Activated naive CD4-positive, alpha-beta T cell treated with anti-CD3 and anti-CD28 coated beads, Interleukin-2, amount 50 U/mL, for 24 hours (primary cell): ENCODE data around the gene B3GALT5.
"Not testable (repeated sequence)": the region's sequence is repeated elsewhere in the genome, so short reads cannot be mapped to it uniquely, and the experiment has no call there.

ENCODE experiments used
- H3K27ac Mint-ChIP-seq: one replicate; pipeline ENCODE4 v1.8.0; 2021; ENCODE audit warnings: mild to moderate bottlenecking, mixed read lengths
- H3K27me3 Mint-ChIP-seq: one replicate; pipeline ENCODE4 v1.8.0; 2021; ENCODE audit warnings: mixed read lengths
- H3K36me3 Mint-ChIP-seq: one replicate; pipeline ENCODE4 v1.8.0; 2021; ENCODE audit warnings: mixed read lengths
- H3K4me1 Mint-ChIP-seq: one replicate; pipeline ENCODE4 v1.8.0; 2021; ENCODE audit warnings: mixed read lengths
- H3K4me3 Mint-ChIP-seq: one replicate; pipeline ENCODE4 v1.8.0; 2021; ENCODE audit warnings: mild to moderate bottlenecking, mixed read lengths
- H3K9me3 Mint-ChIP-seq: one replicate; pipeline ENCODE4 v1.8.0; 2021; ENCODE audit warnings: mixed read lengths

B3GALT5 gene

GRCh38 chr21:39612233-39613040, at the start of gene B3GALT5:
Gene B3GALT5 (plus strand): TSS chr21:39612940. CDS start chr21:39660560, 47,620 bp downstream.
- Mint-ChIP-seq H3K27ac (no peak within 1 kb of the TSS), H3K36me3 (no peaks in the 10 kb centered on the region), H3K4me1 (peaks cover 3% of the 10 kb centered on the region), H3K9me3 (no peaks in the 10 kb centered on the region), H3K4me3 (no peak within 1 kb of the TSS), H3K27me3 (peaks cover 26% of the 10 kb centered on the region)

- Mint-ChIP-seq H3K9me3 (no peaks in the 10 kb centered on the region), H3K4me1 (no peaks in the 10 kb centered on the region), H3K4me3 (no peak overlapping the region), H3K27ac (no peak overlapping the region), H3K36me3 (no peaks in the 10 kb centered on the region), H3K27me3 (peaks cover 3% of the 10 kb centered on the region)
These were observed 48.5 kb upstream of the B3GALT5 start for GRCh38 chr21:39564200-39564599.

GRCh38 chr21:39567180-39567972, 45.4 kb upstream of the B3GALT5 start:
- H3K36me3 Mint-ChIP-seq: no peaks in the 10 kb centered on the region
- no peak overlapping the region for H3K27ac Mint-ChIP-seq
- H3K9me3 Mint-ChIP-seq: no peaks in the 10 kb centered on the region
- no peaks in the 10 kb centered on the region for H3K4me1 Mint-ChIP-seq
- H3K4me3 Mint-ChIP-seq: no peak overlapping the region
- peaks cover 6% of the 10 kb centered on the region for H3K27me3 Mint-ChIP-seq

- H3K36me3 Mint-ChIP-seq: no peaks in the 10 kb centered on the region
- no peak overlapping the region for H3K27ac Mint-ChIP-seq
- H3K4me1 Mint-ChIP-seq: no peaks in the 10 kb centered on the region
- H3K4me3 Mint-ChIP-seq: no peak overlapping the region
- peaks cover 7% of the 10 kb centered on the region for H3K27me3 Mint-ChIP-seq
- no peaks in the 10 kb centered on the region for H3K9me3 Mint-ChIP-seq
These were observed 44.4 kb upstream of the B3GALT5 start for GRCh38 chr21:39568361-39568760.

- no peaks in the 10 kb centered on the region for H3K9me3 Mint-ChIP-seq
- H3K4me3 Mint-ChIP-seq: no peak overlapping the region
- no peaks in the 10 kb centered on the region for H3K4me1 Mint-ChIP-seq
- no peak overlapping the region for H3K27ac Mint-ChIP-seq
- peaks cover 10% of the 10 kb centered on the region for H3K27me3 Mint-ChIP-seq
- no peaks in the 10 kb centered on the region for H3K36me3 Mint-ChIP-seq
These were observed 37.0 kb upstream of the B3GALT5 start for GRCh38 chr21:39575775-39576174.

- Mint-ChIP-seq H3K27ac (no peak overlapping the region), H3K4me3 (no peak overlapping the region), H3K4me1 (no peaks in the 10 kb centered on the region), H3K36me3 (no peaks in the 10 kb centered on the region), H3K27me3 (peaks cover 9% of the 10 kb centered on the region), H3K9me3 (no peaks in the 10 kb centered on the region)
These were observed 36.1 kb upstream of the B3GALT5 start for GRCh38 chr21:39576518-39577128.

GRCh38 chr21:39579734-39580332, 32.9 kb upstream of the B3GALT5 start:
- H3K4me1 Mint-ChIP-seq: no peaks in the 10 kb centered on the region
- H3K36me3 Mint-ChIP-seq: no peaks in the 10 kb centered on the region
- H3K4me3 Mint-ChIP-seq: no peak overlapping the region
- H3K27me3 Mint-ChIP-seq: no peaks in the 10 kb centered on the region
- no peaks in the 10 kb centered on the region for H3K9me3 Mint-ChIP-seq
- no peak overlapping the region for H3K27ac Mint-ChIP-seq

GRCh38 chr21:39580744-39581143, 32.0 kb upstream of the B3GALT5 start:
- Mint-ChIP-seq H3K27ac (no peak overlapping the region), H3K4me3 (no peak overlapping the region), H3K27me3 (peaks cover 4% of the 10 kb centered on the region), H3K9me3 (peaks cover 5% of the 10 kb centered on the region), H3K4me1 (no peaks in the 10 kb centered on the region), H3K36me3 (no peaks in the 10 kb centered on the region)

GRCh38 chr21:39581414-39581813, 31.3 kb upstream of the B3GALT5 start:
- no peak overlapping the region for H3K27ac Mint-ChIP-seq
- no peaks in the 10 kb centered on the region for H3K4me1 Mint-ChIP-seq
- H3K4me3 Mint-ChIP-seq: no peak overlapping the region
- H3K27me3 Mint-ChIP-seq: peaks cover 4% of the 10 kb centered on the region
- H3K9me3 Mint-ChIP-seq: peaks cover 9% of the 10 kb centered on the region
- no peaks in the 10 kb centered on the region for H3K36me3 Mint-ChIP-seq

- Mint-ChIP-seq H3K27me3 (peaks cover 4% of the 10 kb centered on the region), H3K9me3 (peaks cover 9% of the 10 kb centered on the region), H3K4me3 (no peak overlapping the region), H3K4me1 (no peaks in the 10 kb centered on the region), H3K27ac (no peak overlapping the region), H3K36me3 (no peaks in the 10 kb centered on the region)
These were observed 30.0 kb upstream of the B3GALT5 start for GRCh38 chr21:39582749-39583148.

GRCh38 chr21:39583586-39583985, 29.2 kb upstream of the B3GALT5 start:
- H3K4me3 Mint-ChIP-seq, H3K27me3 Mint-ChIP-seq, H3K4me1 Mint-ChIP-seq: not testable (repeated sequence)

GRCh38 chr21:39587376-39587775, 25.4 kb upstream of the B3GALT5 start:
- H3K36me3 Mint-ChIP-seq: peaks cover 3% of the 10 kb centered on the region
- H3K4me3 Mint-ChIP-seq: no peak overlapping the region
- H3K9me3 Mint-ChIP-seq: peaks cover 15% of the 10 kb centered on the region
- H3K4me1 Mint-ChIP-seq: no peaks in the 10 kb centered on the region
- peaks cover 6% of the 10 kb centered on the region for H3K27me3 Mint-ChIP-seq
- H3K27ac Mint-ChIP-seq: no peak overlapping the region

More at GRCh38 chr21:39583586-39583985, 29.2 kb upstream of the B3GALT5 start:
- not testable (repeated sequence) for H3K36me3 Mint-ChIP-seq, H3K27ac Mint-ChIP-seq
- peaks cover 11% of the 10 kb centered on the region for H3K9me3 Mint-ChIP-seq

- no peaks in the 10 kb centered on the region for H3K4me1 Mint-ChIP-seq
- H3K27me3 Mint-ChIP-seq: peaks cover 6% of the 10 kb centered on the region
- H3K27ac Mint-ChIP-seq: no peak overlapping the region
- no peak overlapping the region for H3K4me3 Mint-ChIP-seq
- H3K9me3 Mint-ChIP-seq: peaks cover 15% of the 10 kb centered on the region
- peaks cover 3% of the 10 kb centered on the region for H3K36me3 Mint-ChIP-seq
These were observed 23.9 kb upstream of the B3GALT5 start for GRCh38 chr21:39588884-39589283.

- H3K4me1 Mint-ChIP-seq: no peaks in the 10 kb centered on the region
- peaks cover 3% of the 10 kb centered on the region for H3K36me3 Mint-ChIP-seq
- H3K27ac Mint-ChIP-seq: no peak overlapping the region
- no peak overlapping the region for H3K4me3 Mint-ChIP-seq
- peaks cover 4% of the 10 kb centered on the region for H3K27me3 Mint-ChIP-seq
- peaks cover 14% of the 10 kb centered on the region for H3K9me3 Mint-ChIP-seq
These were observed 19.2 kb upstream of the B3GALT5 start for GRCh38 chr21:39593522-39593921.

- Mint-ChIP-seq H3K27me3 (peaks cover 5% of the 10 kb centered on the region), H3K36me3 (no peaks in the 10 kb centered on the region), H3K4me1 (no peaks in the 10 kb centered on the region), H3K27ac (no peak overlapping the region), H3K9me3 (peaks cover 9% of the 10 kb centered on the region), H3K4me3 (no peak overlapping the region)
These were observed 17.3 kb upstream of the B3GALT5 start for GRCh38 chr21:39595465-39595864.
